LNCaP clone FGC (cell line): ENCODE measurements around the gene ARMC7.

Experiments
- DNase-seq: peaks from one replicate; pipeline ENCODE4 v3.0.0-alpha.2; 2011; ENCODE audit warnings: low read depth
- H3K4me3 ChIP-seq: 2 replicates; pipeline ENCODE4 v1.5.1; 2011; ENCODE audit warnings: mild to moderate bottlenecking, low read depth, low read length, control low read depth
- TF ChIP-seq, protein P1 (sequence below): IDR thresholded peaks from 2 replicates; pipeline ENCODE4 v1.5.1; 2012; ENCODE audit warnings: mild to moderate bottlenecking; ENCODE audit not compliant: control insufficient read depth, insufficient read depth; ENCODE audit errors: extremely low read depth

The ARMC7 gene

DNA sequence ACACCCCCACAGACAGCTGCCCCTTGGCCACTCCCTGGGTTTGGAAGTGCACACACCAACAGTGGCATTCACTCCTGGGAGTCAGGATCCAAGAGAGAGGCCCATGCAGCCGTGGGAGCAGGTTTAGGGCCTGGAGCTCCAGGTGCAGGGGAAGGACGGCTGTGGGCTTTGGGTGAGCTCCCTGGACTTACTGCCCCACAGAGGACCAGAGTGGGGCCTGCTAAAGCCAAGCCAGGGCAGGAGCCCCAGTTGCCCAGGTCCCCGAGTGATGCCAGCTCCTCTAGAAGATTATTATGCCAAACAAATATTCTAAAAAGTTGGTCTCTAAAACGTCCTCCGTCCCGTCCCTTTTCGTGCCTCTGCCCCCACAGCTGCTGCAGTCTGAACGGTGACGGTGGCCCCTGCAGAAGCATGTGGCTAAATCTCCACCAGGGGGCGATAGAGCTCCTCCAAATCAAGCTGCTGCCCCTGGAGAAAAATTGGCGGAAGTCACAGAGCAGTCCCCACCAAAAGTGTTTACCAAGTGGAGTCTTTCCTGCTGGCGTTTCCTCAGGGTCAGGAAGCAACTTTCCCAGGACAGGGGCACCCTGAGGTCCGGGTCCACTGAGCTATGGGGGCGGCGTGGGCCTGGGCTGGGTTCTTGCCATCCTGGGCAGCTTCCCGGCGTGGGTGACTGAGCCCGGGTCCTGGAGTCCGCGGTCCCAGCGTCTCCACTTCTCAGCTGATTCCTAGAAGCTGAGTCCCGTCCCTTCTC lies 4.2 kb downstream of the ARMC7 start:
- peak overlapping the region; percentile 11; the same call in 1 of the 2 replicates for H3K4me3 ChIP-seq
- TF ChIP-seq, protein P1, sequence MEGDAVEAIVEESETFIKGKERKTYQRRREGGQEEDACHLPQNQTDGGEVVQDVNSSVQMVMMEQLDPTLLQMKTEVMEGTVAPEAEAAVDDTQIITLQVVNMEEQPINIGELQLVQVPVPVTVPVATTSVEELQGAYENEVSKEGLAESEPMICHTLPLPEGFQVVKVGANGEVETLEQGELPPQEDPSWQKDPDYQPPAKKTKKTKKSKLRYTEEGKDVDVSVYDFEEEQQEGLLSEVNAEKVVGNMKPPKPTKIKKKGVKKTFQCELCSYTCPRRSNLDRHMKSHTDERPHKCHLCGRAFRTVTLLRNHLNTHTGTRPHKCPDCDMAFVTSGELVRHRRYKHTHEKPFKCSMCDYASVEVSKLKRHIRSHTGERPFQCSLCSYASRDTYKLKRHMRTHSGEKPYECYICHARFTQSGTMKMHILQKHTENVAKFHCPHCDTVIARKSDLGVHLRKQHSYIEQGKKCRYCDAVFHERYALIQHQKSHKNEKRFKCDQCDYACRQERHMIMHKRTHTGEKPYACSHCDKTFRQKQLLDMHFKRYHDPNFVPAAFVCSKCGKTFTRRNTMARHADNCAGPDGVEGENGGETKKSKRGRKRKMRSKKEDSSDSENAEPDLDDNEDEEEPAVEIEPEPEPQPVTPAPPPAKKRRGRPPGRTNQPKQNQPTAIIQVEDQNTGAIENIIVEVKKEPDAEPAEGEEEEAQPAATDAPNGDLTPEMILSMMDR, result peak; percentile 88
- DNase-seq, result peak; percentile 64

DNA sequence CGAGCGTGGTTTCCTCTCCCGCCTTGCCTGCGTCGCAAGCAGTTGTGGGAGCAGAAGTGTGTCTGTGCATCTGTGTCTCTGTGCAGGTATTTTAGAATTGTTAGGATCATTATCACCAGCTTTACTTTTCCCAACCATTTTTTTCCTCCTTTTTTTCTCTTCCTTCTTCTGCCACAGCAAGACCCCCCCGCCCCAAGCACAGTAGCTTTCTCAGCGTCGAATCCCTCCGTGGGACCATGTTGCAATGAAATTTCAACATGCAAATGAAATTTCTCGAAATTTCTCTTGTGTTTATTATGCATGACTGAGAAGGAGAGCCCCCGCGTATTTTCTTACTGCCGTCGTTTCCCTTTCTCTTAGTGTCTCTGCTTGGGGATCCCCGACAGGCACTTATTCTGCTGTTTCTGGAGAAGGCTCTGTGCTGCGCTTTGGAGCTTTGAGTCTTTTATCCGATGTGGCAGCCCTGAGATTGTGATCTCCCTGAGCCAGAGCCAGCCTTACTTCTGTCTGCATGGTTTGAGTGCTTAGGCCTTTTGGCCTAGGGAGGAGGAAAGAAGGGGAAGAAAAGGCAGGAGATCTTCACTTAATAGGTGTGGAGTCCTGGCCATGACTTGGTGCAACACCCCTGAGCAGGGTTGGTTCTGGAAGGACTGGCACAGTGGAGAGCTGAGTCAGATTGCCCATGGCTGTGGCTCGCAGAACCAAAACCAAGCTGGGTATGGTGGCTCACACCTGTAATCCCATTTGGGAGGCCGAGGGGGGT lies 5.0 kb downstream of the ARMC7 start:
- DNase-seq, result no peak
- H3K4me3 ChIP-seq, result no peak overlapping the region; the same call in 1 of the 2 replicates
- TF ChIP-seq, protein P1, result no peak

DNA sequence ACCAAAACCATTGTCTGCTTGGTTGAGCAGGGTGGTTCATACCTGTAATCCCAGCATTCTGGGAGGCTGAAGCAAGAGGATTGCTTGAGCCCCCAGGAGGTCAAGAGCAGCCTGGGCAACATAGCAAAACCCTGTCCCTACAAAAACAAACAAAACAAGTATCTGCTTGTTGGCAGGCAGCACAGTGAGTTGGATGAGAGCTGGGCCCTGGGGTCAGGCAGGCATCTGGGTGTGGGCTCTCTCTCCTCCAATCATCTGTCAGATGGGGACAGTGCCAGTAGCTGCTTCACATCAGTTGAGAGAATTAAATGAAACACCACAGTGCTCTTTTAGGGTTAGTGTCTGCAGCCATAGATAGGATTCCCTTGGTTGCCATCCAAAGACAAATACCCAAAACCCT lies 5.8 kb downstream of the ARMC7 start:
- TF ChIP-seq, protein P1, result no peak
- no peak for DNase-seq
- no peak overlapping the region for H3K4me3 ChIP-seq

DNA sequence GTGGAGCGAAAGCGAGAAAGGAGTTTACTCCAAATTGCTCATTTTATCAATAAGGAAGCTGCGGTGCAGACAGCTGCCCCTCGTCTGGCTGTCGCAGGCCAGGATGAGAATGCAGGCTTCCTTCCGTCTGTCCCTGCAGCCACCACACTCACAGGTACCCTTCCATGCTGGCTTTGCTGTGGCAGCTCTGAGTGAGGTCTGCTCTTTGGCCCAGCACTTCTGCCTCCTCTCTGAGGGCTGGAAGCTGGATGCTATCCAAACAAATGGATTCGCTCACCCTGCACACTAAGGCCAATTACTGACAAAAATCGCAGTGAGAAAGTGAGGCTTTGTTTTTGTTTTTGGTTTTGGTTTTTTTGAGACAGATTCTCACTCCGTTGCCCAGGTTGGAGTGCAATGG lies 7.0 kb downstream of the ARMC7 start:
- H3K4me3 ChIP-seq, result no peak overlapping the region
- TF ChIP-seq, protein P1, result no peak
- DNase-seq, result no peak

DNA sequence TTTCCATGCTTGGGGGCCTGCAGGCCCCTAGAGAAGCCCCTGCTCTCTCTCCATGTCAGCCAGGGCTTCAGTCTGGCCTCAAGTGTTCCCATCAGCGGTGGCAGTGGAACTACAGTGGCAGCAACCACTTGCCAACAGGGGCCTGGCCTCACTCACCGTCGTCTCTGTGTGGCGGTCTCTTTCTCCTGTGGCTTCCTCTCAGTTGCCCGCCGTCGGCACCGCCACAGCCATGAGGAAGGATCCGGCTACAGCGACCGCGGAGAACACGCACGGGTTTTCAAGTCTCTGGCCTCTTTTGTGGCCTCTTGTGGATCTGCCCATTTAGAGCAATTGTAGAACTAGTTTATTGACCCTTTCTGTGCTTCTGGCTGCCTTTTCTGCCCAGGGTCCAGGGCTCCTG lies 8.5 kb downstream of the ARMC7 start:
- H3K4me3 ChIP-seq, result no peak overlapping the region

DNA sequence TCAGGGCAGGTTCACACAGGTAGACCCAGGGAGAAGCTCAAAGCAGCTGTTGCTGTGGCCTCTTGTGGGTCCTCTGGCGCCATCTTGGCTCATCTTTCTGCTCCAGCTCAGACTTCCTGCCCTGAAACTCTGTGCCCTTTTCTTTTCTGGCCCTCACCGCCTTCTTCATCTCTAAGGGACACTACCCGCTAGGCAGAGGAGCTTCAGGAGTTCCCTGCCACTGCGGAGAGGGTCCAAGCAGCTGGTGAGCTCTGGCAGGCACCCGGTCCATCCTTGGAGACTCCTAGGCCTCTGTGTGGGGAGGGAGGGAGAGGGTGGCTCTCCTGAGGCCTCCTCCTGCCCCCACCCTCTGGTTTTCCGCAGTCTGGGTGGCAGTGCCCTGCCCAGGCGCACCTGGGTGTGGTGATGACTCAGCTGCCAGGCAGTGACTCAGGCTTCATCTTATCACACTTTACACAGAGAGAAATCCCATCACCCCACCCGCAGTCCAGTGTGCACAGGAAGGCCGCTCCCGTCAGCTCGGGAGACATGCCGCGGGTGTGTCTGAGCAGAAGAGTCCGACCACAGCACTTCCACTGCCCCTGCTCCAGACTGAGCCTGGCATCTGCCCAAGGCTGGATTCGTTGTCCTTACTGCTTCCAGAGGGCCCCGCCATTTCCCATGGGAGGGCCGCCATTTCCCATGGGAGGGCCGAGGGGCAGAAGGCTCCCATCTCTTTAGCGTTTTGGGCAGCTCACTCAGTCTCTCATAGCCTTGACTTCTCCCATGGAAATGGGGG lies 14.5 kb downstream of the ARMC7 start:
- DNase-seq, result no peak
- no peak overlapping the region for H3K4me3 ChIP-seq
- TF ChIP-seq, protein P1, result no peak

More for the DNA sequence above, 8.5 kb downstream of the ARMC7 start:
- TF ChIP-seq, protein P1, result no peak
- no peak for DNase-seq
